Amniotic stem cell (primary cell): ENCODE data around the gene ALOX5.
"Not testable (repeated sequence)": the region's sequence is repeated elsewhere in the genome, so short reads cannot be mapped to it uniquely, and the experiment has no call there.

Experiments
- DNase-seq: peaks from one replicate; lab custom pipeline; 2025; lab: John Stamatoyannopoulos, UW

Gene ALOX5

GRCh38 chr10:45404770-45405120 lies 30.7 kb downstream of the ALOX5 start:
- no peak for DNase-seq

DNA sequence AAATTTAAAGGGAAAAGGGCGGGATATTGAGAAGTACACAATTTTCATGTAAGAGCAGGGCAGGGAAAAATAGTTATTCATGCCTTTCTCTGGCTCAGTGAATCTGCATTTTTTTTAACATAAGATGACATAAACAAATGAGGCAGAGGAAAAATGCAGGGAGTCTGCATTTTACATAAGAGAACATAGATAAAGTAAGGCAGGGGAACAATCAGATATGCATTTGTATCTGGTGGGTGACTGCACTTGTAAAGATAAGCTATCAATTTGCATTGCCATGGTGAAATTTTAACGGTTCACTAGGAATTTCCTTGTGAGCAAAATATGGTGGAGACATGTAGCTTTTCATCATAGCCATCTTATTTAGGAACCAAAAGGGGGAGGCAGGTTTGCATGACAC lies 33.5 kb downstream of the ALOX5 start:
- no peak for DNase-seq

GRCh38 chr10:45408421-45409319 lies 34.7 kb downstream of the ALOX5 start:
- DNase-seq, result no peak

DNA sequence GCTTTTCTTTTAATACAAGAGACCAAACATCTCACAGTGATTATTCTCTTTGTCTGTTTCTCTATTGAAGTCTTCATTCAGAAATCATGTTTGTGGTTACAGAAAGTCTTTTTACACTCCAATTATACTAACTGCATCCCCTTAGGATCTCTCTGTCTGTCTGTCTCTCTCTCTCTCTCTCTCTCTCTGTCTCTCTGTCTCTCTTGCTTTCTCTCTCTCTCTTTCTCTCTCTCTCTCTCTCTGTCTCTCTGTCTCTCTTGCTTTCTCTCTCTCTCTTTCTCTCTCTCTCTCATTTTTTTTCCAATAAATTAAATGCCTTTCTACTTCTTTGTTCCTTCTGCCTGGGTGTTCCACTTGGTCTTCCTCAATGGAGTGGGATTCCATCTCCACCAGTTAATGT lies 35.3 kb downstream of the ALOX5 start:
- DNase-seq, result not testable (repeated sequence)

- DNase-seq, result no peak
Observed at GRCh38 chr10:45409782-45410181, 35.8 kb downstream of the ALOX5 start.

GRCh38 chr10:45410489-45410806 lies 36.4 kb downstream of the ALOX5 start:
- no peak for DNase-seq

DNA sequence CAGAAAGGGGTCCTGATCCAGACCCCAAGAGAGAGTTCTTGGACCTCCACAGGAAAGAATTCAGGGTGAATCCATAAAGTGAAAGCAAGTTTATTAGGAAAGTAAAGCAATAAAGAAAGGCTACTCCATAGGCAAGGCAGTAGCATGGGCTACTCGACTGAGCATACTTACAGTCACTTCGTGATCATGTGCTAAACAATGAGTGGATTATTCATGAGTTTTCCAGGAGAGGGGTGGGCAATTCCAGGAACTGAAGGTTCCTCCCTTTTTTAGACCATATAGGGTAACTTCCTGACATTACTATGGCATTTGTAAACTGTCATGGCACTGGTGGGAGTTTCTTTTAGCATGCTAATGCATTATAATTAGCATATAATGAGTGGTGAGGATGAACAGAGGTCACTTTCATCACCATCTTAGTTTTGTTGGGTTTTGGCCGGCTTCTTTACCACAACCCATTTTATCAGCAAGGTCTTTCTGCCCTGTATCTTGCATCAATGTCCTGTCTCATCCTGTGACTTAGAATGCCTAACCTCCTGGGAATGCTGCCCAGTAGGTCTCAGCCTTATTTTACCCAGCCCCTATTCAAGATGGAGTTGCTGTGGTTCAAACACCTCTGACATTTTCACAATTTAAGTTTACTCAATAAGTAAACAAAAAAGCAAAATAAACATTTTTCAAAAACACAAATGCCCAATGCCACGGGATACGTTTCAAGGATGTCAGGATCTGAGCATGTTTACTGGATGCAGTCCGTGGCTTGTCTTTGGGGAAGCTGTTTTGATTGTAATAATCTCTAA lies 37.0 kb downstream of the ALOX5 start:
- DNase-seq, result no peak

GRCh38 chr10:45411607-45411940 lies 37.6 kb downstream of the ALOX5 start:
- DNase-seq, result no peak

DNA sequence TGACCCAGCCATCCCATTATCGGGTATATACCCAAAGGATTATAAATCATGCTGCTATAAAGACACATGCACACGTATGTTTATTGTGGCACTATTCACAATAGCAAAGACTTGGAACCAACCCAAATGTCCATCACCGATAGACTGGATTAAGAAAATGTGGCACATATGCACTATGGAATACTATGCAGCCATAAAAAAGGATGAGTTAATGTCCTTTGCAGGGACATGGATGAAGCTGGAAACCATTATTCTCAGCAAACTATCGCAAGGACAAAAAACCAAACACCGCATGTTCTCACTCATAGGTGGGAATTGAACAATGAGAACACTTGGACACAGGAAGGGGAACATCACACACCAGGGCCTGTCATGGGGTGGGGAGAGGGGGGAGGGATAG lies 41.0 kb downstream of the ALOX5 start:
- DNase-seq, result not testable (repeated sequence)

DNA sequence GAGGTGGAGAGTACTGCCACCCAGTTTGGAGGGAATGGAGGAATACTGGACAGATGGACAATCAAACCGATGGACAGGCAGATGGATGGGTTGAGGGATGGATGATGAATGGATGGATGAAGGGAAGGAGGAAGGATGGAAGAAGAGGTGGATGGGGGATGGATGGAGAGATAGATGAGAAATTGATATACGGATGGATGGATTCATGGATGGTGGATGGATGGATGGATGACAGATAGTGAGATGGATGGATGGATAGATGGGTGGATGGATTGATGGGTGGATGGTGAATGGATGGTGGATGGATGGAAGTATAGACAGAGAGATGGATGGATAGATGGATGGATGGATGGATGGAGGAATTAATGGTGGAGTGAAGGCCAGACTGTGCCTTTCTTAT lies 42.6 kb downstream of the ALOX5 start:
- DNase-seq, result no peak

- DNase-seq, result no peak
Observed at GRCh38 chr10:45417746-45418145, 43.7 kb downstream of the ALOX5 start.

DNA sequence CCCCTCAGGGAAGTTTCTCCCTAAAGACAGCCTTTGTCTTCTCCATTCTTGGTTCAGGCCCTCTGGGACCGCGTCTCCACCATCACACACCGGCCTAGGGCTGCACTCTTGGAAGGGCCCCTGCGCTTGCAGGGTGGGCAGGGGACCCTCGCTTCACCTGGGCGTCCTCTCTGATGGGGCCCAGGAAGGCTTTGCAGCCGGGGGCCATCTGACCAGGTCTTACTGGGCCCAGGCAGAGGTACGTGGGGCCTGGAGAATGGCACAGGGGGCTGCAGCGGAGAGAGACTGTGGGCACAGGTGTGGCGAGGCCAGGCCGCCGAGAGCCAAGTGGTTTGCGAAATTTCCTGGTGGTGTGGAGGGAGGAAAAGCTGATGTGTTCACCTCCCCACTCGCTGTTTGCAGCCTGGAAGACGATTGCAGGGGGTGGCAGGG lies 44.4 kb downstream of the ALOX5 start:
- no peak for DNase-seq

GRCh38 chr10:45418849-45419675 lies 45.0 kb downstream of the ALOX5 start:
- DNase-seq, result no peak

DNA sequence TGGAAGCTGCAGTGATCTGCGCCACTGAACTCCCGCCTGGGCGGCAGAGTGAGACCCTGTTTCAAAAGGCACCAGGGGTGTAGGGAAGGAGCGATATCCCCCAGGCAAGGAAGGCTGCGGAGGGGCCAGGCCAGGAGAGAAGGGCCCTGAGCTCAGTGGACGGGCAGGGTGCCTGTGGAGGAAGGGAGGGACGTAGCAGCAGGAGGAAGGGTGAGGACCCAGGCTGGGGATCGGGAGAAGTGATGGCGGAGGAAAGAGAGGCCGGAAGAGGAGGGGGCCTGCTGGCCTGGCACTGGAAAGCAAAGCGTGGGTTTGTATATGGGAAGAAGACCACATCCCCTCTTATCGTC lies 45.6 kb downstream of the ALOX5 start:
- DNase-seq, result no peak

GRCh38 chr10:45420453-45421192 lies 46.6 kb downstream of the ALOX5 start:
- no peak for DNase-seq

DNA sequence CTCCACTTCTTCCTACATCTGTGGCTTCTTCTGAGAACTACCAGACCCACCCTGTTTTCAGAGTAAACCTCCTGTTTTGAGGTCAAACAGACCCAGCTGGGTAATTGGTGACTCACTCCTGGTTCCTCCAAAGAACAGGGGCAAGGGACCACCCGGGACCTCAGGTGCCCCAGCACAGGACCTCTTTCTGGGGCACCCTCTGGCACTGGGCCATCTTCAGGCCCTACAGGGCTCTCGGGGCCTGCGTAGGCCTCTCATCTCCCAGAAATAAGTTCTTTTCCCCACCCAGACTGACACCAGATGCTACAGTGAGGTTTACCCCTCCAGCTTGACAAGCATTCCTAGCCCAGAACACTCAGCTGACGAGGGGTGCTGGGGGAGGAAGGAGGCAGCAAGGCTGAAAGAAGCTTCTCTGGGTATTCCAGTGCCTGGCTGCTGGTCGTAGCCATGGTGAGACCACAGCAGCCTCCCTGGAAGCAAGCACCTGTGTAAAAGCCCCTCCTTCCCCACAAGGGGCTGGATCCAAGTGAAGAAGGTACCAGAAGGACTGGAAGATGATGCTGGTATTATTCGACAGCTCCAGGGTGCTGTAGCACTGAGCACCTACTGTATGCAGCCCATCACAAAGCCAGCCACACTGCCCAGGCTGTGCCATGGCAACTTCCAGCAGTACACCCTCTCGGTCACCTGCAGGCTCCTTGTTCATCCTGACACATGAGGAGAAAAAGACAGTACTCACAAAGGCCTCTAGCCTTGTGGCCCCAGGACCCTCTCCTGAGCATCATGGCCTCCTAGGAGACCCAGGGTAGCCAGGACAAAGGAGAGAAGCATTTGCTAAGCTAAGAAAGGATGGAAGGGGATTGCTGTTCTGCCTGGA lies 47.4 kb downstream of the ALOX5 start:
- no peak for DNase-seq

DNA sequence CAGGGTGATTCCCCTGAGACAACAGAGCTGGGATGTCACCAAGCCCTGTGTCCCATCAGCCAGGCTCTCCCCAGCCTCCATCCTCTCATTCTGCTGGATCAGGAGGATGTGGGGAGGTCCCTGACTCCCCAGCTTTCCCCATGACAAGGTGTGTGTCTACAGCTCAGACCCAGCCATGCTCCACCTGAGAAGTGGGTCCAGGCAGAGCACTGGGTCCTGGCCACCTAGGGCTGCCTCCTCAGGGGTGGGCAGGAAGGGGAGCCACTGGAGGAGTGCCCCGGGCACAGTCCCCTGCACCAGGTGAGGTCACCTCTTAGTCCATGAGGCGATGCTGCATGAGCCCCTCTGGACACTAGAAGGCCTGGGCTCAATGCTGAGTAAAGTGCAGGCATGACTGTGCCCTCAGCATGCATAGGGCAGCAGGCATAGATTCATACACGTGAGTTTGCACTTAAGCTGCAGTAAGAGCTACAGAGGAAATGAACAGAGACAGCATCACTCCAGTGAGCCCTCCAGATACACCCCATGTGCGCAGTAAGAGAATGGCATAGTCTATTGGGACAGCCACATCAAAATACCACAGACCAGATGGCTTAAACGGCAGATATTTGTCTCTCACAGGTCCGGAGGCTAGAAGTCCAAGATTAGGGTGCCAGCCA lies 48.3 kb downstream of the ALOX5 start:
- no peak for DNase-seq

DNA sequence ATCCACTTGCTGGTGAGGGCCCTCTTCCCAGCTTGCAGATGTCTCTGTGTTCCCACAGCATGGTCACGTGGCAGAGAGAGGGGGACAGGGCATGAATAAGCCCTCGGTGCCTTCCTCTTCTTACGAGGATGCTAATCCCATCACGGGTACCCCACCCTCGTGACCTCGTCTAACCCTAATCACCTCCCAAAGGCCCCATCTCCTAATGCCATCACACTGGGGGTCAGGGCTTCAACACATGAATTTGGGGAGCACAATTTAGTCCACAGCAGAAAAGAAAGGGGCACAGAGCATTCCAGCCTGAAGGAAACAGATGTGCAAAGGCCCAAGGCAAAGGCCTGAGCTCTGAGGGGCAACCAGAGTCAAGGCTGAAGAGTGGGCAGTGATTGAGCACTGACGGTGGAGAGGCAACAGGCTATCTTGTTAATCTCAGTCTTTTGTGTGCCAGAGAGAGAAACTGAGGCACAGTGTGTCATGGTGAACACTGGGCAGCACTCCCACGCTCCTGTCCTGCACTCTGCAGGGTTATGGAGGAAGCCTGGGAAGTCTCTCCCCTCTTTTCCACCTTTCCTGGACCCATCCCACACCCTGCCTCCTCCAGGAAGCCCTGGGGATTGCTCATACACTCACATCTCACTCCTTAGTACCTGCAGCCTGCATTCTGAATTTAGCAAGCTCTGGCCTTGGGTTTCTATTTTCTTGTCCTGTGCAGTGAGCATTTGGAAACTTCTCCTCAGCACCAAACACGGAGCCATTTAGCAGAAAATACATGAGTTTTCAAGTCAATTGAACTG lies 49.0 kb downstream of the ALOX5 start:
- DNase-seq, result no peak

- no peak for DNase-seq
Observed at GRCh38 chr10:45423976-45424499, 50.0 kb downstream of the ALOX5 start.
